SIG-M5 treated with dmso at 0.1 percent for 504 hours (cell line): ENCODE measurements around the gene ISM2.
"Not testable (repeated sequence)": the region's sequence is repeated elsewhere in the genome, so short reads cannot be mapped to it uniquely, and the experiment has no call there.

ENCODE experiments used
- DNase-seq: peaks from one replicate; lab custom pipeline; 2025; ENCODE audit not compliant: unreplicated experiment; lab: John Stamatoyannopoulos, UW

The ISM2 gene

GRCh38 chr14:77498120-77498979, at the start of gene ISM2:
TSS of gene ISM2 (minus strand) at chr14:77498816. CDS start at chr14:77498793, 23 bp downstream.
- DNase-seq, result peak; percentile 11

GRCh38 chr14:77547512-77548180, 49.0 kb upstream of the ISM2 start:
- no peak for DNase-seq

- not testable (repeated sequence) for DNase-seq
Observed at GRCh38 chr14:77545171-77545570, 46.6 kb upstream of the ISM2 start.

- DNase-seq, result no peak
Observed at GRCh38 chr14:77544571-77544970, 46.0 kb upstream of the ISM2 start.

GRCh38 chr14:77543637-77544334, 45.2 kb upstream of the ISM2 start:
- DNase-seq, result no peak

- DNase-seq, result no peak
Observed at GRCh38 chr14:77543240-77543551, 44.6 kb upstream of the ISM2 start.

GRCh38 chr14:77542421-77543239, 44.0 kb upstream of the ISM2 start:
- DNase-seq, result no peak

- DNase-seq, result peak; percentile 20
Observed at GRCh38 chr14:77541905-77542304, 43.3 kb upstream of the ISM2 start.

- not testable (repeated sequence) for DNase-seq
Observed at GRCh38 chr14:77536951-77537350, 38.3 kb upstream of the ISM2 start.

GRCh38 chr14:77531071-77531470, 32.5 kb upstream of the ISM2 start:
- DNase-seq, result no peak

GRCh38 chr14:77529963-77530362, 31.3 kb upstream of the ISM2 start:
- no peak for DNase-seq

GRCh38 chr14:77529213-77529612, 30.6 kb upstream of the ISM2 start:
- DNase-seq, result no peak

GRCh38 chr14:77528701-77529100, 30.1 kb upstream of the ISM2 start:
- not testable (repeated sequence) for DNase-seq

- no peak for DNase-seq
Observed at GRCh38 chr14:77526266-77526665, 27.6 kb upstream of the ISM2 start.

GRCh38 chr14:77524536-77524935, 25.9 kb upstream of the ISM2 start:
- no peak for DNase-seq

- DNase-seq, result no peak
Observed at GRCh38 chr14:77523109-77523508, 24.5 kb upstream of the ISM2 start.

GRCh38 chr14:77520555-77520954, 21.9 kb upstream of the ISM2 start:
- DNase-seq, result no peak

- DNase-seq, result no peak
Observed at GRCh38 chr14:77516126-77516525, 17.5 kb upstream of the ISM2 start.

- DNase-seq, result no peak
Observed at GRCh38 chr14:77511486-77512162, 13.0 kb upstream of the ISM2 start.

GRCh38 chr14:77509366-77509765, 10.8 kb upstream of the ISM2 start:
- DNase-seq, result no peak
